HG02571 (cell line): ENCODE measurements around the gene SPDYE16.
A peak's percentile ranks its signal among the peaks of the same experiment; 100 is the strongest.
"Not testable (repeated sequence)": the region's sequence is repeated elsewhere in the genome, so short reads cannot be mapped to it uniquely, and the experiment has no call there.

Source experiments
- ATAC-seq: cut with Tn5 transposase; IDR thresholded peaks from one replicate; pipeline ENCODE4 v1.9.1; 2021; ENCODE audit warnings: mild to moderate bottlenecking, moderate library complexity; ENCODE audit not compliant: unreplicated experiment

SPDYE16 gene

DNA sequence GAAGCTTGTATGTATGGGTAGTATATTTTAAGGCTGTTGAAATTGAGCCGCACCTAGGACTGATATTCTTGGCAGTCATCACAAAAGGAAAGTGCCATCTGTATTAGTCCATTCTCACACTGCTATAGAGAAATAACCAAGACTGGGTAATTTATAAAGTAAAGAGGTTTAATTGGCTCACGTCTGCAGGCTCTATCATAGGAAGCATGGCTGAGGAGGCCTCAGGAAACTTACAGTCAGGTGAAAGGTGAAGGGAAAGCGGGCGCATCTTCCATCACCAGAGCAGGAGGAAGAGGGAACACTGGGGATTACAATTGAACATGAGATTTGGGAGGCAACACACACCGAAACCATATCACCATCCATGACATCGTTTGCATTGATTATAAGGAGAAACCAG, 8.9 kb upstream of the SPDYE16 start:
- not testable (repeated sequence) for ATAC-seq

DNA sequence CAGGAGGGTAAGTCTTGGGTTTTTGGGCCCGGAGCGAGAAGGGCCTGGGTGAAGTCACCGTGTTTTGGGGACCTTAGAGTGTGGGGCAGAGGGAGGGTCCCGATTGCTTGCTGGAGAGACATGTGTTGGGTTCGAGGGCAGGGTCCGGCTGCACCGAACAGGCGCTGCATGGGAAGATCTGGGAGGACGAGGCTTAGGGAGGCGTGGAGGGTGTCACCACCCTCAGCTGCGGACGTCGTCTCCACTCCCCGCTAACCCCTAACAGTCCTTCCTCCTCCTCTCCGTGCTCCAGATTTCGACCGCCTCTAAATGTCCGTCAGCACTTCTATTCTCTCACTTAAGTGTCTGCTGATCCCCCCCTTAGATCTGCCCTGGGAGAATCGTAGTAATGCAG, 6.8 kb upstream of the SPDYE16 start:
- not testable (repeated sequence) for ATAC-seq

DNA sequence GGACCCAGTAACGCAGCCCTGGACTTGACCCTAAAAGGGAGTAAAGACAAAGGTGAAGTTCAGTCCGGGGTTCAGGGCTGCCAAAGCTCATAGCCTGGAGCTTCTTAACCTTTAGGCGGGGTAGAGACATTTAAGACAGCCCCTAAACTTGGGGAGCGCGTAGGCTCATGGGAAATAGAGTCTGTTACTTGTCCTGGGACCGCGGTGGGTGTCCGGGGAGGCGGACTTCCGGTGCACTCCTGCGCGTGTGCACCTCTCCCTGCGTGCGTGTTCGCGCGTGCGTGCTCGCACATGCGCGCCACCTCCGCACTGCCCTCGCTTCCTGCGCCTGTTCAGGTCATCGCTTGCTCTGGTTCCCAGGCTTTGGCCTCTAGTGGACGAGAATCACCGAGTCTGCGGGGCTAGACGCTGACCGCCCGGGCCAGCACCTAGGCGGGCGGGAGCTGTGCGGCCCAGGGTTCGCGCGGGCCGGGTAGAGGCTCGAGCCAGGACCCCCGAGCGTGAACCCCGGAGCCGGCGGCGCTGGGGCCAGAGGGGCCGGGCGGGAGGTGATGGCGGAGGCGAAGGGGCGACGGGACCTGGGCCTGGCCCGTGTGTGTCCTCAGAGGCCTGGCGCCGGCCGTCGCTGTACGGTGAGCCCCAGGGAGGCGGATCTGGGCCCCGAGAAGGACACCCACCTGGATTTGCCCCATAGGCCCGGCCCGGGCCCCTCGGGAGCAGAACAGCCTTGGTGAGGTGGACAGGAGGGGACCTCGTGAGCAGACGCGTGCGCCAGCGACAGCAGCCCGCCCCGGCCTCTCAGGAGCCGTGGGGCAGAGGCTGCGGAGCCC, 6.1 kb upstream of the SPDYE16 start:
- ATAC-seq = peak; percentile 99

DNA sequence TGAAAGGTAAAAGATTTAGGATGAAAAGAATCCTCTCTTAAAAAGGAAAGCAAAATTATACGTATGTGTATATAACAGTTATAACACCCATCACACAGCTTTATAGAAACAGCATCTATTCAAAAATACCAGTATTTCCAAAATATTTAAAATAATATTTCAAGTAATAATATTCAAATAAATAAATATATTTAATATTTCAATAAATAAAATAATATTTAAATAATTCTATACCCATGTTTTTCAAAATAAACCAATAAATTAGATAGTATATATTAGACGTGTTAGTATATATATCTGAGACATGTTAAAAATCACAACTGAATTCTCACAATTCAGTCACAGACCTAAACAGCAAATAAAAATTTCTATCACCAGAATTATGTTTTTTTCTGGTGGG, 11.5 kb downstream of the SPDYE16 start:
- not testable (repeated sequence) for ATAC-seq

DNA sequence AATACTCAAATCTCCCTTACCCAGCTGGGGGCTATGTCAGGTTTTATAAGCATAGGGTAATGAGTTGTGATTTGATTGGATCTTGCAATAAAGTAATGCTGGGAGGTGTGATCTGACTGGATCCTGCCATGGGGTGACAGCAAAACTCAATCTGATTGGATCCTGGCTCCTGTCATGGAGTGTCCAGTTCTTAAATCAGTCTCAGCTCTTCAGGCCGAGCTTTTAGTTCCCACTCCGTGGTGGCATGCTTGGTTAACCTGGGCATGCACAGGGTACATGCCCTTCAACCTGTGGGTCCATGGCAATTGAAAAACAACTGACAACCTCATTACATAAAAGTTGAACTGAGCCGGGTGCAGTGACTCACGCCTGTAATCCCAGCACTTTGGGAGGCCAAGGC, 16.9 kb downstream of the SPDYE16 start:
- ATAC-seq = not testable (repeated sequence)

DNA sequence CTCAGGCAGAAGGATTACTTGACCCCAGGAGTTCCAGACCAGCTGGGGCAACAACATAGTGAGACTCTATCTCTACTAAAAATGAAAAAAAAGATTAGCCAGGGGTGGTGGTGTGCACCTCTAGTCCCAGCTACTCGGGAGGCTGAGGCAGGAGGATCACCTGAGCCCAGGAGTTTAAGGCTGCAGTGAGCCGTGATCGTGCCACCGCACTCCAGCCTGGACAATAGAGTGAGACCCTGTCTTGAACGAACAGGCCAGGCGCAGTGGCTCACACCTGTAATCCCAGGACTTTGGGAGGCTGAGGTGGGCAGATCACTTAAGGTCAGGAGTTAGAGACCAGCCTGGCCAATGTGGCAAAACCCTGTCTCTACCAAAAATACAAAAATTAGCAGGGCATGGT, 26.2 kb downstream of the SPDYE16 start:
- ATAC-seq = not testable (repeated sequence)

DNA sequence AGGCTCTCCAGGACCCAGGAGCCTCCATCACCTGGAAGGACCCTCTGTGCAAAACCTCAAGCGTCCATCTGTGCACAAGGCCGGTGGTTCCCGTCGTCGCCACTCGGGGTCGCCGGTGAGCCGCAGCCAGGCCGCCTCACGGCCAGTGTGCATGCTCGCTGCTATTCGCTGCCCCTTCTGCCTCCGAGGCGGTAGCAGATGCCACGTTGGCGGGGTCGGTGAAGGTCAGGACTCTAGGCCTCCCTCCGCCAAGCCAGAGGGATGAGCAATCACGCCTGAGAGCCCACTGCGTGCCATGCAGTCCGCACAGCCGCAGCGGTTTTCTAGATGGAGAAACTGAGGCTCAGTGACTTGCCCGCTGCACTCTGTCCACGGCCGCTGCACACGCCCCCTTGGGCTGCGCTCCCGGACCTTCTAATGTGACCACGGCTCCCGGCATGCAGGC, 27.1 kb downstream of the SPDYE16 start:
- no peak for ATAC-seq

DNA sequence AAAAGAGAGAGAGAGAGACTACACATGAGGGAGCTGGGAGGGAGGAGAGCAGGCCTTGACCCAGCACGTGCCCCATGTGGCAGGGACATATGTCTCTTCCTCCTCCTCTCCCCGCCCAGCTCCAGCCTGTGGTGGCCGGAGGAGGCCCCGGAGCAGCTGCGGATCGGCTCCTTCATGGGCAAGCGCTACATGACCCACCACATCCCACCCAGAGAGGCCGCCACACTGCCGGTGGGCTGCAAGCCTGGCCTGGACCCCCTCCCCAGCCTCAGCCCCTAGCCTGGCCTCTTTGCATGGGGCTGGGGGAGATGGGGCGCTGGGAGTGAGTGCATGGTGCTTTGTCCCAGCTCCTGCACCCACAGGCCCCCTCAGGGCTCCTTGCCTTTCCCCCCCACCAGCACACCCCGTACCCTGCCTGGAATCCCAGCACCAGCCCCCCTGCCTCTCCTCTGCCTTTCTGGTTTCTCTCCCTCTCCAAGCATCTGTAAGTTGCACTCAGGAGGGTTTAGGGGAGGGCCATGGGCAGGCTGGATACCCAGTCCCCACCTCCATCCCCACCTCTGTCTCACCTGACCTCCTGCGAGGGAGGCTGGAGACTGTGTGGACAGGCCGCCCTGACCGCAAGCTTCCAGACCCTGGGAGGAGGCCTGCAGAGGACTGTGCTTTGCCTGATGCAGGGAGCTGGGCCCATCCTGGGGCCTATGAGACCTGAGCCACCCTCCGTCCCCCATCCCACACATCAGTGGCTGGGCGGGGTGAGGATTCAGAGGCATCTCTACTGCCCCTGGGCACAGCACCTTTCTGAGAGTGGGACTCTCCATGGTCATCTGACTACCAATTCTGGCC, 27.9 kb downstream of the SPDYE16 start:
- ATAC-seq = no peak

DNA sequence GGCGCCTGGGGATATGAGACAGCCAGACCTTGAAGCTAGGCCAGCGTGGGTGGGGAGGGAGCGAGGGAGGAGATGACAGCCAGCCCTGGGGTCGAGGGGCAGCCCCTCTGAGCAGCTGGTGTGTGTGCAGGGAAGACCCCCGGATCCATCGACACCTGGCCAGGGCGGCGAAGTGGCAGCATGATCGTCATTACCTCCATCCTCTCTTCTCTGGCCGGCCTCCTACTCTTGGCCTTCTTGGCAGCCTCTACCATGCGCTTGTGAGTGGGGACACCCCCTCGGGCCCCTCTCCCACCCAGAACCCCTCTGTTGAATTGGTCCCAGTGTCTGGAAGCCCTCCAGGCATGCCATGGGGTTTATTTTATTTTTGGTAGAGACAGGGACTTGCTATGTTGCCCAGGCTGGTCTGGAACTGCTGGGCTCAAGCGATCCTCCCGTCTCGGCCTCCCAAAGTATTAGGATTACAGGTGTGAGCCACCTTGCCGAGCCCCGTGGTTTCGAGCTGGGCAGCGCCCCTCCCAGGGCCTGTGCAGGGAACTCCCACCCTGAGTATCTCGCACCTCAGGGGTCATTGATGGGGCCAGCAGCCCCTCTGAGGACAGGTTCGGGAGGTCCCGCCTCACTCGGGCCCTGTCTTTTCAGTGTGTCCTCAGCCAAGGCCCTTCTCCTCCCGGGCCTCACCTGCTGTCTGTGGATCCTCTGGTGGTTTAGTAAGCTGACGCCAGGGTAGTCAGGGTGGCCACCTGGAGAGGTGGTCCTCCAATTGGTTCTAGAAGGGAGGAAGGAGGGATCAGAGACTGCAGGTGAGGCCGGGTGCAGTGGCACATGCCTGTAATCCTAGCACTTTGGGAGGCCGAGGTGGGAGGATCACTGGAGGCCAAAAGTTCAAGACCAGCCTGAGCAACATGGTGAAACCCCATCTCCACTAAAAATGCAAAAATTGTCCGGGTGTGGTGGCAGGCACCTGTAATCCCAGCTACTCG, 29.0 kb downstream of the SPDYE16 start:
- no peak for ATAC-seq

DNA sequence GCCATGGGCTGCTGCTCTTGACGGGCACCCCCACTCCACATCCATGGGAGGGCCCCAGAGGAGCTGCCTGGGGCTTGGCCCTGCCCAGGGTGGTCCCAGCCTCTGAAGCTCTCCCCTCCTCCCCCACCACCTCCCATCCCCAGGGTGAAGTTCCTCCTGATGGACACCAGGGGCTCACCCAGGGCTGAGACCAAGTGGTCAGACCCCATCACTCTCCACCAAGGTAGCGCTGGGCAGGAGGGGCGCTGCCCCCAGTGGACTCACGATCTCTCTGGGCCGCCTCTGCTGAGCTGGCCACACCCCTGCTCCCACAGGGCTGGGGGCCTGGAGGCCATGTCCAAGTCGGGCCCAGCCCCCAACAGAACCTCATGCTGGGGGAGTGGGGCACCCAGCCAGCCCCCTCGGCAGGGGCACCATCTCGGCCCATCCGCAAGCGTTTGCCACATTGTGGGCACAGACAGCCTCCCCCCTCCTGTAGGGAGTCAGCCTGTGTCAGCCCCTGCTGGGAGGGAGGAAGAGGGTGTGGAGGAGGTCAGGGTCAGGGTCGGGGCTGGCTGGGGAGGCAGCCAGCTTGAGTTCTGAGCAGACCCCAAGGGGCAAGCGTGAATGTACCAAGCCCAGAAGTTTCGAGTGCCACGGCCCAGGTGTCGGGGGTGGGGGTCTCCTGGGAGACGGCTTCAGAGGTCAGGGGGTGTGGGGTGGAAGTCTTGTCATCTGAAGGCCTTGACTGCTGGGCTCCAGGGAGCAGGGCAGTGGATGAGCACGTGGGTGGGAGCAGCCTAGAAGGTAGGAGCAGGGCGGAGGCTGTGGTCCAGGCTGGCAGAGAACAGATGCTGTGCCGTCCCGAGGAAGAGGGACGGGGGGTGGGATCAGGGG, 29.9 kb downstream of the SPDYE16 start:
- ATAC-seq = no peak

DNA sequence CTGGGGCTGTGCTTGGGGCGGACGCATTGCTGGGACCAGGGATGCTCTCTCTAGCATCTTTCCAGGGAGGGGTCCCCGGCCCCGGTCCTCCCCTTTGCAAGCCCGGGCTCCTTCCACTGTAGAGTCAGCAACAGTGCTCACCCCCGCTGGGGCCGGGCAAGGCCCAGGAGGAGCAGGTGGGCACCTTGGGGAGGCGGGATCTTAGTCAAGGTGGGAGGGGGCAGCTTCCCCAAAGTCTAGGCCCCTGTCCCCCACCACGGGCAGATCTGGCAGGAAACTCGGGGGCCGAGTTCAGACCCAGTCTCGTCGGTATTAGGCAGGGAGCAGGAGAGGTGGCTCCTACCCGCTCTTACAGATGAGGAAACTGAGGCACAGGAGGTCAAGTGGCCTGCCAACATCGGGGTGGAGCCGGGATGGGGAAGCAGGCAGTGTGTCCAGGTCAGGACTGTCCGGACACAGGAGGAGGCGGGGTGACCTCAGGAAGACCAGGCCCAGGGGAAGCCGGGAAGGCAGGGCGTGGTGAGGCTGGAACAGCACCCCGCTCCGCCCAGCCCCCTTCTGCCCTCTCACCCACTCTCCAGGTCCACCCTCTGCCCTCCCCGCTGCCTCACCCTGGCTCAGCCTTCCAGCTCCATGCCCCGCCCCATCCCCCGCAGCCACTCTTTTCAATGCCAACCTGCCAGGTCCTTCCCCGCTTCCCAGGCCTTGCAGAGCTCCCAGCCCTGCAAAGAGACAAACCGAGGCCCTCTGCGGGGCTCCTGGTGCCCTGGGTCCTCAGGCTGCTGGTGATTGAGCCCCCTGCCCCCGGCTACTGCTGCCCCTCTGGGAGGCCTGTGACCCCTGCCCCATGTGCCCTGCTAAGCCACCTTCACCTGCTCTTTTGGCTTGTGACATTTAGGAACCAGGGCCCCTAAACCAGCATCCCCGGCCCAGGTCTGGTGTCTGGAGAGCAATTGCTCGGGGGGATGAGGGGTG, 30.9 kb downstream of the SPDYE16 start:
- not testable (repeated sequence) for ATAC-seq

DNA sequence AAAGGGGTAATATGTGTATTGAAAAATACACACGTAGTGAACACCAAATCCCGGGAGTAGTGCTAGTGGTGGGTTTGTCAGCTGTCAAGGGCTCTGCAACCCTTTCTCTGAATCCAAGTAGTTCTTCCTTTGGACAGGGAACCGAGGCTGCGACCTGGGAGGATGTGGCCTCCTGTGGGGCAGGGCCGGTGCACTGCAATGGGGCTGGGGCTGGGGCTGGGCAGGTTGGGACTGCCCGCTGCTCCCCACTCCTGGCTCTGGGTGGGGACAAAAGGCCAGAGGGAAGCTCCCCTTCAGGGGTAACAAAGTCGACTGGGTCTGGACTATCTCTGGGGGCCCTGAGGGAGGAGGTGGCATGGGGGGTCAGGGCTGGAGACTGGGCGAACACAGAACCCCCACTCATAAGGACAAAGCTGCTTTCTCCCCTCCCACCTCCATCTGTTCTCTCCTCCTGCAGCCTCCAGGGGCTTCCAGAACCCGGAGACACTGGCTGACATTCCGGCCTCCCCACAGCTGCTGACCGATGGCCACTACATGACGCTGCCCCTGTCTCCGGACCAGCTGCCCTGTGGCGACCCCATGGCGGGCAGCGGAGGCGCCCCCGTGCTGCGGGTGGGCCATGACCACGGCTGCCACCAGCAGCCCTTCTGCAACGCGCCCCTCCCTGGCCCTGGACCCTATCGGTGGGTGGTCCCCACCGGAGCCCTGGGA, 31.7 kb downstream of the SPDYE16 start:
- not testable (repeated sequence) for ATAC-seq

DNA sequence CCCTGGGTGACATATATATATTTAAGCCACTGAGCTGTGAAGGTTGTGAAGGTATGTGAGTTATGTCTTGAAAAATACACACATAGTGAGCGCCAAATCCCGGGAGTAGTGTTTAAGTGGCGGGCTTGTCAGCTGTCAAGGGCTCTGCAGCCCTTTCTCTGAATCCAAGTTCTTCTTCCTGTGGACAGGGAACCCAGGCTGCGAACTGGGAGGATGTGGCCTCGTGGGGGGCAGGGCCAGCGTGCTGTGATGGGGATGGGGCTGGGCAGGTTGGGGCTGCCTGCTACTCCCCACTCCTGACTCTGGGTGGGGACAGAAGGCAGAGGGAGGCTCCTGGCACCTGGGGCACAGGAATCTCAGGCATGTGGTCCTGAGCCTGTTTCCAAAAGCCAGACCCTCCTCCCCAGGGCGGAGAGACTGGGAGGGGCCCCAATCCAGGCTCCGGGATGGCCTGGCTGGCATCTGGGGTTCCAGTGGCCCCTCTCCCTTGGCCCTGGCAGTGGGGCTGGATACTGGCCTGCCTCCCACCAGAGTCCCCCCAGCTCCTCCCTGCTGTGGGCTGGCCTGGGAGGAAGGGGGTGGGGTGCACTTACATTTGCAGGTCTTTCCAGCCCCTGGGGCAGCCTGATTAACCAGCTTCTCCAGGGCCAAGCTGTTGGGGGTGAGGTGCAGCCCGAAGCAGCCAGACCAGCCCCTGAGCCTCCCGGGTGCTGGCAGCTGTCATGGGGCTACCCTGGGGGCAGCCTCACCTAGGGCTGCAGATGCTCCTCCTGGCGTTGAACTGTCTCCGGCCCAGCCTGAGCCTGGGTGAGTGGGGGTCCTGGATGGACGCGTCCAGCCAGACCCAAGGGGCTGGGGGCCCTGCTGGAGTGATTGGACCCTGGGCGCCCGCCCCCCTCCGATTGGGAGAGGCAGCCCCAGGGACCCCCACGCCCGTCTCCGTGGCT, 32.9 kb downstream of the SPDYE16 start, which contains the start of gene UPK3B:
Gene UPK3B, plus strand, starts transcription at position 622 of the 947 bp plus-strand sequence. Its CDS starts 101 bp downstream, at position 723.
- ATAC-seq = no peak

DNA sequence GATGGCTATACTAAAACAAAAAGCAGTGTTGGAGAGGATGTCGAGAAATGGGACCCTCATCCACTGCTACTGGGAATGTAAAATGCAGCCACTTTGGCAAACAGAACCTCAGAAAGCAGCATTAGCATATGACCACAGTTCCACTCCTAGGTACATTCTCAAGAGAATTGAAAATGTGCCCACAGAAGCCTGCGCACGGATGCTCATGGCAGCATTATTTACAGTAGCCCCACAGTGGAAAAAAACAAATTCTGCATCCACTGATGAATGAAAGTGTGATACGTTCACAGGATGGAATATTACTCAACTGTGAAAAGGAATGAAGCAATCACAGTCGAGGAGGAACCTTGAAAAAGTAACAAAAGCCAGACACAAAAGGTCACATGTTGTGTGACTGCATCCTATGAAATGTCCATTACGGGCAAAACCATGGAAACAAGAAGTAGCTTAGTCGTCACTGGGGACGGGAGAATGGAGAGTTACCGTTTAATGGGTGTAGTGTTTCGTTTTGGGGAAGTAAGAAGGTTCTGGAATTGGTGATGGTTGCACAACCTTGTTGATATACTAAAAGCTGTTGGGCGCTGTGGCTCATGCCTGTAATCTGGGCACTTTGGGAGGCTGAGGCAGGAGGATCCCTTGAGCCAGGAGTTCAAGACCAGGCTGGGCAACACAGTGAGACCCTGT, 35.2 kb downstream of the SPDYE16 start:
- no peak for ATAC-seq

DNA sequence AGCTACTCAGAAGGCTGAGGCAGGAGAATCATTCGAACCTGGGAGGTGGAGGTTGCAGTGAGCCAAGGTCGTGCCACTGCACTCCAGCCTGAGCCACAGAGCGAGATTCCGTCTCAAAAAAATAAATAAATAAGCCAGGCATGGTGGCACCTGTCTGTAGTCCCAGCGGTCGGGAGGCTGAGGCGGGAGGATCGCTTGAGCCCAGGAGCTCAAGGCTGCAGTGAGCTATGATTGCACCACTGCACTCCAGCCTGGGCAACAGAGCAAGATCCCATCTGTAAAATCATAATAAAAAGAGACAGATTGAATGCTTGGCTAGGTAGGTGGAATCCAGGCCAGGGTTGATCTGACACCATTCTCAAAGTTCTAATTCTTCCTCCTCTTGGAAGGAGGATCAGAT, 36.5 kb downstream of the SPDYE16 start:
- ATAC-seq = not testable (repeated sequence)

DNA sequence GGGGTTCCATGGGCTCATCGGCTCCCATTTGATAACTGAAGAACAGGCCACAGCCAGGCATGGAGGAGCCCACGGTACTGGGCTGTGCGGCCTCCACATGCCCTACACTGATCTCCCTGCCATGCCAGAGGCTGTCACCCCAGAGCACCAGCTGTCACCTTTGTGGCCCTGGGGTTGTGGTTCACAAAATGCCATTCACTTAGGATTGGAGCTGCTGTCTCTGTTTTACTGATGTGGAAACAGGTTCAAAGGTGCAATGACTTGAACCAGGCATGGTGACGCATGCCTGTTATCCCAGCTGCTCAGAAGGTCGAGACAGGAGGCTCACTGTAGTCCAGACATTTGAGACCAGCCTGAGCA, 37.0 kb downstream of the SPDYE16 start:
- ATAC-seq = no peak
